Measurements from ENCODE around the gene SYTL2. TPM values are rescaled to one million over a fixed set of nuclear protein-coding genes. Genes with fewer than 3 reads are reported as not detected.

SYTL2 gene
- polyA plus RNA-seq, 1 of the 3 experiments (the other 2 are of a cell fraction): 36.0 TPM

- no peak for TF ChIP-seq RAD21 (IDR thresholded peaks at IDR 0.05; ENCODE audit: low read length)
- TF ChIP-seq ZBTB33 (IDR thresholded peaks at IDR 0.05; ENCODE audit: borderline replicate concordance, low read depth): no peak
- TF ChIP-seq FOXJ3 (CRISPR knock-in tag; IDR thresholded peaks at IDR 0.05): no peak
- no peak for TF ChIP-seq CHD2 (IDR thresholded peaks at IDR 0.05; ENCODE audit: low read length, partially characterized antibody)
- no peak for TF ChIP-seq TEAD4 (IDR thresholded peaks at IDR 0.05; ENCODE audit: borderline replicate concordance, insufficient read depth)
- no peak for TF ChIP-seq PBX3 (IDR thresholded peaks at IDR 0.05)
- no peak for TF ChIP-seq EZH2phosphoT487 (IDR thresholded peaks at IDR 0.05; ENCODE audit: borderline replicate concordance, low read depth)
- TF ChIP-seq EP300 (IDR thresholded peaks at IDR 0.05; ENCODE audit: borderline replicate concordance in 1 of 2, low read depth in 1 of 2, low read length in 1 of 2): no peak
These were observed 8.5 kb upstream of the SYTL2 start (continued) for GRCh38 chr11:85819441-85819840.

GRCh38 chr11:85815186-85815931 is 4.4 kb upstream of the SYTL2 start:
- H3K9ac ChIP-seq: peak overlapping the region; percentile 3; the same call in 1 of the 2 replicates
- no peaks in the 10 kb centered on the region for H3K9me3 ChIP-seq
- H2AFZ ChIP-seq (ENCODE audit: low read depth): no peak overlapping the region
- peaks cover 7 to 13% of the 10 kb centered on the region in 2 experiments; a peak in 3 of 4 replicates for H3K4me1 ChIP-seq (ENCODE audit: control insufficient read depth in 1 of 2, insufficient read depth in 2 of 2, low read depth in 1 of 2, low read length in 1 of 2)
- H3K27me3 ChIP-seq (ENCODE audit: insufficient read depth): no peaks in the 10 kb centered on the region
- no peaks in the 10 kb centered on the region for H3K9me2 ChIP-seq
- H3K27ac ChIP-seq (ENCODE audit: low read depth in 2 of 2, low read length in 1 of 2): peak overlapping the region in 1 of 2 experiments; percentile 84; a peak in 3 of 4 replicates
- H3K4me3 ChIP-seq (ENCODE audit: low read depth in 2 of 2, low read length in 1 of 2): no peak overlapping the region
- no peaks in the 10 kb centered on the region for H4K20me1 ChIP-seq (ENCODE audit: insufficient read depth)
- H3K79me2 ChIP-seq (ENCODE audit: insufficient read depth): no peaks in the 10 kb centered on the region
- WGBS (ENCODE audit: low lambda C conversion rate): 18% methylated on average over 4 of the region's 4 CpGs
- H3F3A ChIP-seq (replicated peaks; ENCODE audit: insufficient read depth): peaks cover 26% of the 10 kb centered on the region
- CTCF ChIA-PET: interaction anchor here (0.6 to 2.0 kb wide), 4 partner anchors 10 to 416 kb away, joined by 3 to 7 read pairs (median 3); no protein-coding TSS in a partner anchor
- peak overlapping the region; percentile 36 for H3K4me2 ChIP-seq
- POLR2A ChIA-PET: interaction anchor here (1.2 kb wide), 1 partner anchor 429 kb away, joined by 3 read pairs; no protein-coding TSS in a partner anchor
- DNase-seq: no peak
- H3K36me3 ChIP-seq (replicated peaks in 1 of 2; ENCODE audit: control insufficient read depth in 1 of 2, insufficient read depth in 2 of 2, low read length in 1 of 2): no peaks in the 10 kb centered on the region
- TF ChIP-seq PBX3 (IDR thresholded peaks at IDR 0.05) (peak; percentile 91), CHD2 (IDR thresholded peaks at IDR 0.05; ENCODE audit: low read length, partially characterized antibody) (no peak), JUND (IDR thresholded peaks at IDR 0.05) (peak; percentile 90), REST (IDR thresholded peaks at IDR 0.05; ENCODE audit: low read depth, low read length) (no peak), CTCF (IDR thresholded peaks at IDR 0.05) (no peak), RCOR1 (IDR thresholded peaks at IDR 0.05; ENCODE audit: low read length) (no peak), SMC3 (IDR thresholded peaks at IDR 0.05; ENCODE audit: low read depth, low read length) (no peak), POLR2AphosphoS5 (IDR thresholded peaks at IDR 0.05; ENCODE audit: low read depth, low read length) (peak; percentile 70; the same call in 1 of the 2 replicates), TCF12 (IDR thresholded peaks at IDR 0.05) (peak; percentile 90), MAX (IDR thresholded peaks at IDR 0.05; ENCODE audit: low read depth) (peak; percentile 71), RFX5 (IDR thresholded peaks at IDR 0.05; ENCODE audit: low read length) (no peak), MEF2A (IDR thresholded peaks at IDR 0.05; ENCODE audit: borderline replicate concordance, low read depth) (peak; percentile 48; the same call in 1 of the 2 replicates), GABPA (IDR thresholded peaks at IDR 0.05; ENCODE audit: low read depth) (0 out of 2 replicates have a peak, but pooled peaks have one; percentile 28), FOXM1 (IDR thresholded peaks at IDR 0.05; ENCODE audit: low read depth) (0 out of 2 replicates have a peak, but pooled peaks have one; percentile 60)

All from SK-N-SH (cell line).